Ureter (tissue), 1 donor: ENCODE results near the gene RAD51B. TPM values are rescaled to one million over a fixed set of nuclear protein-coding genes. Genes with fewer than 3 reads are reported as not detected.

Experiments used
- DNase-seq: peaks from one replicate; pipeline ENCODE4 v3.0.0-alpha.2; 2020; ENCODE audit warnings: low spot score
- total RNA-seq: library from RNA; stranded (reverse); gene quantifications from one replicate; pipeline ENCODE4 v1.2.4, GENCODE V29; 2023
- donor health status: DM: yes; HTN: yes; CAD: no.

Gene RAD51B
- total RNA-seq, 1 donor from 2014 or later, result 36.6 TPM

GRCh38 chr14:68718023-68718990 is 898.7 kb downstream of the RAD51B start:
- DNase-seq, result no peak

DNA sequence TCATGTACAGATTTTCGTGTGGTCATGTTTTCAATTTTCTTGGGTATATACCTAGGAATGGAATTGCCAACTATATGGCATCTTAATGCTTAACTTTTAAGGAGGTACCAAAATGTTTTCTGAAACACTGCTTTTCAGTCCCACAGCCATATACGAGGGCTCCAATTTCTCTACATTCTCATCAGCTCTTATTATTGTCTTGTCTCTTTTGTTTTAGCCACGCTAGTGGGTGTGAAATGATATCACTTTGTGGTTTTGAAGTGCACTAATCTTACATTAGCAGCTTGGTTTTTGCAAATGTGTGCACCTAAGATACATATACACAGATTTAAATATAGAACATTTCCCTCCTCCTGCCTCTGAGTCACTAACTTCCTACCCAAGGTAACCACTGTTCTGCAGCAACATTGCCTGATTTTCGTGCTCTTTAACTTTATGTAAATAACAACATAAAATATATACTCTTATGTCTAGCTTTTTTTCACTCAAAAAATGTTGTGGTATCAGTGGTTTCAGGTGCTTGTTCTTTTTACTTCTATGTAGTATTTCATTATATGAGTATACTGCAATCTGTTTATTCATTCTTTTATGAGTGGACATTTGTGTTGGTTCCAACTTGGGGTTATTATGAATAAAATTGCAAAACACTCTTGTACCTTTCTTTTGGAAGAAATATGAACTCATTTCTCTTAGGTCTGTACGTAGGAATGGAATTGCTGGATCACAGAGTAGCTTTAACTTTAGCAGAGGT is 900.2 kb downstream of the RAD51B start:
- no peak for DNase-seq

DNA sequence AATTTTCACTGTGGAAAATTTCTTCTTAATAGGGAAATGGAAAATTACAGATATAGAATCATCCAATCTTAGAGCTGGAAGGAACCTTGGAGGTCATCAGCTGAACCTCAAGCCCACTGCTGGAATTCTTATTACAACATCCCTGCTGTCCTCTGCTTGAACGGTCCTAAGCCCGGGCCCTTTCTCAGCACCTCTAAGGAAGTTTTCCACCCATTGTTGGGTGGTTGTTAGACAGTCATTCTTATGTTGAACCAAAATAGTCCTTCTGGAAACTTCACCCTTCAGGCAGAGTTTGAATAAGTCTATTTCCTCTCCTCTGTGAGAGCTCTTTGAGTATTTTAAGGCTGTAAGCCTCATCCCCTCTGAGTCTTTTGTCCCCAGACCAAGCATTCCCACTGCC is 902.6 kb downstream of the RAD51B start:
- no peak for DNase-seq

DNA sequence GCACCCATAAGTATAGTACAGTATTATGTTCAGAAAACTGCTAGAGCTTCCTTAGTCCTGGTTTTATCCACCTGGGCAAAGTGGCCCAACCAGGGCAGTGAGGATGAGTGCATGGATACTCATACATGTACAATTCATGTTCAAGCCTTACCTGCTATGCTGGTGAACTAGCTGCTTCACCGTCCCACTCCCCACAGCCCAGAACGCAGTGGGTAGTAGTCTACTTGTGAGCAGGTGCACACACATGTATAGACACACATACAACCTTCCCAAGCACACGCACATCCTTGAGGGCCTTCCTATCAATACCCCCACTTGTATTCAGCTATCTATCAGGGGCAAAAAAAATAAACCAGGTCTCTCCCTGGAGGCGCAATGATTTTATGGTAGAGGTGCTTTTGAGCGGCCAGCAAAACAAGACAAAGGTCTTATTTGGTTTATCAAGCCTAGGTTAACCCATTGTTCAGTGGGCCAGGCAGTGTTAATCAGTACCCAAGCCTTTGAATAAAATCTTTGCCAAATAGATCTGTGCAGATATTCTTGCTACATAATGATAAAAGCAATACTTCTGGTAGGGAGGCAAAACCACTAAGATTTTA is 903.5 kb downstream of the RAD51B start:
- no peak for DNase-seq

DNA sequence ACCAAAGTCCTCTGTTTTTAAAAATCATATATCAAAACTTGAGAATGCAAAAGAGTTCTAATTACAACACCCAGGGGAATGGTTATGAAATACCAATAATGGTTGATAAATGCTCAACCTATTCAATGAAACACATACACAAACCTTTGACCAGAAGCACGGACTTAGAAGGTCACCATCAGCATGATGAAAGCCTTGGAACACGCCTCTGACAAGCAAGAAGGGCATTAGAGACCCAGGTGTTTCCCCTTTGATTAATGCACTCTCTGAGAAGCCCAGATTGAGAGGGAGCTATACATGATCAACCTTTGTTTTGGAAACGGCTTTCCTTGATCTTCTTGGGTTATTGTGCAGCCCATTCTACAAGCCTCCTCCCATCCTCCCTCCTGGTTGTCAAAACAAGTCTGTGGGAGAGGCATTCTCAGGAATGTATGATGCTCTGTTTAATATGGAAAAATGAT is 904.3 kb downstream of the RAD51B start:
- DNase-seq, result no peak

DNA sequence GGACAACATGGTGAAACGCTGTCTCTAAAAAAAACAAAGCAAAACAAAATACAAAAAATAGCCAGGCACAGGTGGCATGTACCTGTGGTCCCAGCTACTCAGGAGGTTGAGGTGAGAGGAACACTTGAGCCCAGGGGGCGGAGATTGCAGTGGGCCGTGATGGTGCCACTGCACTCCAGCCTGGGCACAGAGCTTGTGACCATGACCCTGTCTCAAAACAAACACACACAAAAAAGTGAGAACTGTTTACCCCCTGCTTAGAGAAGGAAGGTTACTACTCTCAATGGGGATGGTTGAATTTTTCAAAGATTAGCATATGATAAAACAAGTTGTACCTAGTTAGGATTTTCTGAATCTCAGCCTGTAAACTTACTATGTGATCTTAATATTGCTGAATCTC is 905.3 kb downstream of the RAD51B start:
- DNase-seq, result no peak

DNA sequence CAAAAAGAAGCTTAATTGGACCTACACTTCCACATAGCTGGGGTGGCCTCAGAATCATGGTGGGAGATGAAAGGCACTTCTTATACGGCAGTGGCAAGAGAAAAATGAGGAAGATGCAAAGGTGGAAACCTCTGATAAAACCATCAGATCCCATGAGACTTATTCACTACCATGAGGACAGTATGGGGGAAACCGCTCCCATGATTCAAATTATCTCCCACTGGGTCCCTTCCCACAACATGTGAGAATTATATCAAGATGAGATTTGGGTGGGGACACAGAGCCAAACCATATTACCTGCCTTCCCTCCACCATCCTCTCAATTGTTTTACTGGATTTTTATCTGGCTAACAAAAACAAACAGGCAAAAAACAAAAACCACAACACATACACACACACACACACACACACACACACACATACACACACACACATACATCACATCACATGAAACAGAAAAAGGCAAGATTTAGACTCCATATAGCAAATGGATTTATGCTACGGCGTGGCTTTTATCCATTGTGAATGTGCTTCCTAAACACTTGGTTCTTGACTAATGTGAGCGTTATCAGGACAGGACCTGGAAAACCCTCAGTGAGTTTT is 906.6 kb downstream of the RAD51B start:
- no peak for DNase-seq

DNA sequence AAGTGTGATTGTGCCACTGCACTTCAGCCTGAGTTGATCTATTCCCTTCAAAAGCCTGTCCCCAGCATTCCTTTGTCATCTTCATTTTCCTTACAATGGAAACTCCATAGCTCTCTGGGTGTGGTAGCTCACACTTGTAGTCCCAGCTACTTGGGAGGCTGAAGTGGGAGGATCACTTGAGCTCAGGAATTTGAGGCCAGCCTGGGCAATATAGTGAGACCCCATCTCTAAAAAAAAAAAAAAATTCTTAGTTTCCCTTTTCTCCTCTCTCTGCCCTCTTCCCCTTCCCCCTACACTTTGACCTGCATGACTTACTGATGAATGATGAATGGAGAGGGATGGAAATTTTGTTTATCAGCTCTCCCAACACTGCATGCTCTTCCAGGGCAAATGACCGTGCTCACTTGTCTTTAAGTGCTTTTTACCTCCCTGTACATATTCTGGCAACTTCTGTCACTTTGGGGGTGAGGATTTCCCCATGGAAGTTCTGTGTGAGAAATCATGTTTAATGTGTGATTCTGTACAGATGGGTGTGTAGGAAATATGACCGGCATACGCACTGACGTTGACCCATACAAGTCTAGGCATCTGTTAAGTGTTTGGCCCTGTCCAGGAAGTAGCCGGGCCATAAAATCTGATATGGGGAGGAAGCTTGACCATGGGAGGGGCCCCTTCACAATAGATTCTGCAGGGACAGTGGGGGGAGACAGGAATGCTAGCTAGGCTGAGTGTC is 907.9 kb downstream of the RAD51B start:
- DNase-seq, result no peak

DNA sequence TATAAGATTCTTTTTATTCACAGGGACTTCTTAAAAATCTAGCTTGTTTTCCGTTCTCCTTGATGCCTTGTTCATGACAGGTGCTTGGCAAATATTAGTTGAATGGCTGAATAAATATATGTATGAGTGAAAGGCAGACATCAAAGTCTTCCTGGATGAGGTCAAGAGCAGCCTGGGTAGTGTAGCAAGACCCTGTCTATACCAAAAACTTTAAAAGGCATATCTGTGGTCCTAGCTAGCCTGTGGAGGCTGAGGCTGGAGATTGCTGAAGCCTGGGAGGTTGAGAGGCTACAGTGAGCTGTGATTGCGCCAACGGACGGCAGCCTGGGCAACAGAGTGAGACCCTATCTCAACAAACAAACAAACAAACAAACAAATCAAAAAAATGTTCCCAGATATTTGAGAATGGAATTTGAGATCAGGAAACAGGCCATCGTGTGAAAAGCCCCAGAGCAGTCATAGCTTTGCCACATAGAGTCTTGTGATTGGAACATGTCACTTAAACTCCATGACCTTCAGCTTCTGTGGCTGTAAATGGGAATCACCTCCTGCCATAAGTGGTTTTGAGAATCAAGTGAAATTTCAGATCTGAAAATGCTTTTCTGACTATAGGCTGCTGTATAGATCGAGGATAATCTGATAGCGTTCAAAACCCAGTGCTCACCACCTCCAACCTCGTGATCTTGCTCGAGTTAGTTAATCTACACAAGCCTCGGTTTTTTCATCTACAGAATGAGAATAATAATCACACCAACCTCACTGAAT is 908.9 kb downstream of the RAD51B start:
- no peak for DNase-seq

GRCh38 chr14:68729556-68729955 is 910.0 kb downstream of the RAD51B start:
- no peak for DNase-seq

DNA sequence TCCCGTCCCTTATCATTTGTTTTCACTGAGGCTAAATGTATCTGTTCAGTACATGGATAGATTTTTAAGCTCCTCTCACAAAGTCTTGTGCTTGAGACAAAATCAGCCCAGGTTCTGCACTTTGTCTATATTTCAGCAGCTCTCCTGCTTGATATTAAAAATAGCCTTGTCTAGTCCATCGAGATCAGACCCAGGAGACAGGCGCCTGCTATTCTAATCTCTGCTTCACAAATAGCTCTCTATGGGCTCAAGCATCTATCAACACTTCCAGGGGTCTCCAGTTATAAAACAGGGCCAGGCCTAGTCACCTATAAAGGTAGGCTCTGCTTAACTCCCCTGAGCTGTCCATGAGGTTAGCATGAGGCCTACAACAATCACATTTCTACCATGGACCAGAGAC is 910.8 kb downstream of the RAD51B start:
- no peak for DNase-seq

- no peak for DNase-seq
Measured at GRCh38 chr14:68730811-68731425, 911.3 kb downstream of the RAD51B start.

DNA sequence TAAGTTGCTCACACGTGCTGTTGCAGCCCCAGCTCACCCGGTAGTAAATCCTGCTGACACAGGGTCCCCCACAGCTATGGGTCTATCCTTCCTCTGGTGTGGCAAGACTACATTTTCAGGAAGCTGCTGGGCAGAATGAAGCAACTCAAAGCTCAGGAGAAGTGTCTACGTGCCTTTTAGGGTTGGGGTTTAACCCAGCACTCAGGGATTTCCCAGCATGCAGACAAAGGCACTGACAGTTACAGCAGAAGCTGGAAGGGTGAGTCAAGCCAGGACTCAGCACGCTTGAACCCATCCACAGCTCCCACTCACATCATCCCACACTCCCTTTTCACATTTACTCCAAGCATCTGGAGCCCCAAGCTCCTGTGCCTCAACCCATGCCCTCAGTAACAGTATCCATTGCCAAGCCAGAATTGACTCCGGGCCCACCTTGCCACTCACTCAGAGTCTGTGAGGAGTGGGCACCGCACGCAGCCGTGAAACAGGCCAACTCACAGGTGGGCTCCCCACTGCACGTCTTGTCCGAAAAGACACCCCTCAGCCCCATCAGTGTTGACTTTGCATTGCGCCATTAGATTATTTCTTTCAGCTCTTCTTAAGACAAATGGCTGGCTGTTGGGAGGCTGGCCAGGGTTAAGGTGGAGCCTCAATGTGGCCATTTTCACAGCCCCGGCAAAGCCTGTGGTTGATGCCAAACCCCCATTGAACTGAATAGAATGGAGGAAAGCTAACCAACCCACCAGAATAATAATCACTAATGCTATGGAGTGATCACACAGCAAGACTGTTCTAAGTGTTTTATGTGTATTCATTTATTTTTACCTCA is 913.7 kb downstream of the RAD51B start:
- no peak for DNase-seq

DNA sequence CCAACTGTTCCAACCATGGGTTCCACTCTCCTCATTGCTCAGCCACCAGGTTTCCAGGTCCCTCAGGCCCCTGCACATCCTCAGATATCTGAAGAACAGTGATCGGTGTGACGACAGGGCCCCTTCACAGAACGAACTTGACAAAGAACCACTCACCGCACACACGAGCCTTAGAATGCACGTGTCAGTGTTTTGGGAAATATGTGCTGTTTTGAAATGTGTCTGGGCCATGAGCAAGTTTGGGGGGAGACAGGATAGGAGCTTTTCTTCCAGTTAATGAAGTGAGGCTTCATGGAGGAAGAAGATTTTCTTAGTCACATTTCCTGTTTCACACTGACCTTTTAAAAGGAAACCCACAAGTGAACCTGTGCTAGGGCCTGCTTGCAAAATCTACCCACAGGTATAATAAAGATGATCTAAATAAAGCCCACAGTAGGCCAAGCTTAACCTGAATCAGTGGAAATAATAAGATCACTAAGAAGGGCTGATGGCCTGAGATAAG is 914.7 kb downstream of the RAD51B start:
- DNase-seq, result no peak

- DNase-seq, result no peak
Measured at GRCh38 chr14:68735856-68736255, 916.3 kb downstream of the RAD51B start.

DNA sequence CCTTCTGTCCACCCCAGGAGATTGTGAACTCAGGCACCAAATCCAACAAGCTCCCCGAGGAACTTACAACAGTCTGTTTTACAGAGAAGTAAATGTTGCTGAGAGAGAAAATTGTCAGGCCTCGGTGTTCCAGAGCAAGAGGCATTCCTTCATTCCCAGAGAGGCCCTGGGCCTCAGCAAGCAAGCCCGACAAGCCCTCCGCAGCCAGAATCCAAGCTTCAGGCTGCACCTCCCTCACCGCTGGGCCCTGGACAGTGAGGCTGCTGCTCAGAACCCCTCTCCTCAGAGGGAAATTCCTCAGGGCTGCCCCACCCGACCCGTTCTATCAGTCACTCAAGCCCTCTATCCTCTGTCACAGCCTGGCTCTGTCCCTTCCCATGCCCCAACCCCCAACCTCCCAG is 916.9 kb downstream of the RAD51B start:
- DNase-seq, result no peak

- DNase-seq, result no peak
Measured at GRCh38 chr14:68737086-68737485, 917.5 kb downstream of the RAD51B start.

- no peak for DNase-seq
Measured at GRCh38 chr14:68738559-68738958, 919.0 kb downstream of the RAD51B start.

DNA sequence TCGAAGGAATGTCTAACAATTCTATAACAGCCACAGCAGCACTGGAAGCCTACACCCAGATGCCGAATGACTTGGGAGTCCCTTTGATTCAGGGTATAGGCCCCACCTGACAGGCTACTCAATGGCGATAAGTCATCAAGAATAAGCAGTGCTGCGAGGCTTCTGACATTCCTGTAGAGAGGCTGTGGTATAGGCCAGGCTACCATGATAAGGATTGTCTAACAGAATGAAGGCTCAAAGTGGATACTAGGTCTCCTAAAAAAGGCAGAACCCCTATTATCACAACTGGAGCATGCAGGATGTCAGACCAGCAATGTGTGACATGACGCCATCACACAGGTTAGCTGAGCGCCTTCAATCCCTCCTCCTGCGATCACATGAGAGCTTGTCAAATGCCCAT is 920.1 kb downstream of the RAD51B start:
- no peak for DNase-seq
